HEK293 (cell line): Measurements from ENCODE around the gene NLRP7.

Source experiments
- CTCF ChIP-seq: fragments of 450-650 bp; formaldehyde crosslinking; IDR thresholded peaks from 2 replicates; pipeline ENCODE4 v1.5.1; 2016; ENCODE audit warnings: missing biosample characterization, missing genetic modification characterization
- ZEB2 ChIP-seq: fragments of 450-650 bp; formaldehyde crosslinking; IDR thresholded peaks from 2 replicates; pipeline ENCODE4 v1.5.1; 2016; ENCODE audit warnings: missing biosample characterization, missing genetic modification characterization
- ZNF121 ChIP-seq: fragments of 450-650 bp; formaldehyde crosslinking; IDR thresholded peaks from 2 replicates; pipeline ENCODE4 v1.5.1; 2016; ENCODE audit warnings: missing biosample characterization, missing genetic modification characterization
- ZNF133 ChIP-seq: fragments of 450-650 bp; formaldehyde crosslinking; IDR thresholded peaks from 2 replicates; pipeline ENCODE4 v1.5.1; 2016; ENCODE audit warnings: missing biosample characterization, missing genetic modification characterization
- ZNF610 ChIP-seq: fragments of 450-650 bp; formaldehyde crosslinking; IDR thresholded peaks from 2 replicates; pipeline ENCODE4 v1.5.1; 2016; ENCODE audit warnings: missing biosample characterization, missing genetic modification characterization, borderline replicate concordance

- no peak for TF ChIP-seq ZNF133 (tag by site-specific recombination)
- TF ChIP-seq CTCF, result no peak
- no peak for TF ChIP-seq ZNF610 (tag by site-specific recombination)
- TF ChIP-seq ZNF121, result no peak
- TF ChIP-seq ZEB2 (tag by site-specific recombination), result no peak
These were observed 65.4 kb downstream of the NLRP7 start for GRCh38 chr19:54881884-54882283.
